Spinal cord (tissue), 10 donors: Measurements from ENCODE around the gene RAB11FIP5. TPM values are rescaled to one million over a fixed set of nuclear protein-coding genes. Genes with fewer than 3 reads are reported as not detected.

Experiments used
- DNase-seq, 6 donors: peaks; one replicate each; pipeline versions ENCODE4 v3.0.0 to v3.0.0-alpha.2; 2013 to 2015; ENCODE audit warnings: low spot score in 6 of 6, low read depth in 4 of 6
- H3K27ac ChIP-seq: one replicate; pipeline ENCODE4 v1.5.1; 2013; ENCODE audit warnings: low read depth, low read length, control low read depth
- H3K27me3 ChIP-seq: one replicate; pipeline ENCODE4 v1.6.1; 2013; ENCODE audit warnings: low read length; ENCODE audit not compliant: control insufficient read depth, insufficient read depth
- H3K36me3 ChIP-seq: one replicate; pipeline ENCODE4 v1.6.1; 2013; ENCODE audit warnings: low read length; ENCODE audit not compliant: control insufficient read depth, insufficient read depth
- H3K4me1 ChIP-seq: one replicate; pipeline ENCODE4 v1.6.1; 2013; ENCODE audit warnings: low read length; ENCODE audit not compliant: control insufficient read depth, insufficient read depth
- H3K4me3 ChIP-seq: one replicate; pipeline ENCODE4 v1.5.1; 2013; ENCODE audit warnings: low read depth, low read length, control low read depth
- H3K9me3 ChIP-seq: one replicate; pipeline ENCODE4 v1.6.1; 2013; ENCODE audit warnings: low read length; ENCODE audit not compliant: control insufficient read depth, insufficient read depth
- WGBS: methylation state at CpG from one replicate; pipeline ENCODE4 v1.1.5; 2013; ENCODE audit warnings: missing lambda C conversion rate; ENCODE audit not compliant: insufficient coverage; 5-methylcytosine and 5-hydroxymethylcytosine counted together
- polyA plus RNA-seq, 2 donors: library from polyadenylated mRNA; unstranded; fragments of 120-200 nt; gene quantifications; one replicate each; pipeline ENCODE4 v1.2.1, GENCODE V29; 2013; ENCODE audit not compliant: insufficient read length in 2 of 2
- total RNA-seq, 2 donors: library from RNA; depleted of rRNA in 1 of 2; stranded (reverse); fragments of 120-200 nt in 1 of 2; fragments of >200 nt in 1 of 2; gene quantifications; one replicate each; pipeline versions ENCODE4 v1.2.3 to v1.2.4, GENCODE V29; 2013 to 2014
- donor health status: healthy.

RAB11FIP5 gene
- total and polyA plus RNA-seq, 4 donors: 15.8 to 23.6 (median 18.8) TPM

DNA sequence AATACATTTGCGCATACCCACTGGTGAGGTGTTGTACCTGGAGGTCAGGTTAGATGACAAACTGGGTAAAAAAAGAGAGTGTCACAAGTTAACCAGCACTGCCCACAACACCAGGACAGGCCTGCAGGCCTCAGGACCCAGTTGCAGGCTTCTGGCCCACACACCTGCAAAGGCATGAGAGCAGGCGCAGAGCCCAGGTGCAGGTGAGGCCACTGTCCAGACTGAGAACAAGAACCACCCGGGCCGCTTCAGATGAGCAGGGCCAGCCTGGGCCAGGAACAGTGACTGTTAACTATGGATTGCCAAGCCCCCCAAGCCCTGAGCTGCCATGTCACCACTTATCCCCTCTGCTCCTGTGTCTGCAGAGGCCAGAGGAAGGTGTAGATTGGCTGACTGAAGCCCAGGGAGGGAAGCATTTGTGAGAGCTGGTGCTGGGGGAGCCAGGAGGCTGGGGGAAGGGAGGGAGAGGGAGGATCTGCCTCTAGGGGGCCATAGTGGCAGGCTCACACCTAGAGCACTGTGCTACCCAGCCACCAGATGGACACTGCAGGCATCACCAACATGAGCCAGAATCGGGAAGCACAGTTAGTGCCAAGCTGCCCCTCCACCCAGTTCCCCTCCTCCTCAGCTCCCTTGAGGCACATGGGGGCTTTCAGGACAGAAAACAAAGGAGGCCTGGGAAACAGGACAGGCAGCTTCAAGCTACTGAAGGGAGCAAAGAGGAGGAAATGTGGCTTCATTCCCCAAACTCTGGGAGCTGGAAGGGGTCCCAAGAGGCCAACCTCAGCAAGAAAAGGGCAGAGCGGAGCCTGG lies 76.6 kb downstream of the RAB11FIP5 start:
- Histone ChIP-seq H3K4me3 (no peak overlapping the region), H3K4me1 (peaks cover 21% of the 10 kb centered on the region), H3K9me3 (no peaks in the 10 kb centered on the region), H3K36me3 (peaks cover 22% of the 10 kb centered on the region), H3K27me3 (no peaks in the 10 kb centered on the region), H3K27ac (peak overlapping the region; percentile 3)
- DNase-seq: peak in 2 of 6 donors; percentile 33 to 81
- 71% methylated on average over 4 of the region's 6 CpGs for WGBS

- Histone ChIP-seq H3K4me3 (no peak overlapping the region), H3K36me3 (peaks cover 12% of the 10 kb centered on the region), H3K9me3 (no peaks in the 10 kb centered on the region), H3K27me3 (no peaks in the 10 kb centered on the region), H3K4me1 (peaks cover 21% of the 10 kb centered on the region), H3K27ac (no peak overlapping the region)
- DNase-seq: no peak
- WGBS: 71% methylated on average over 3 of the region's 7 CpGs
Observed at GRCh38 chr2:73034661-73035375, 77.9 kb downstream of the RAB11FIP5 start.

DNA sequence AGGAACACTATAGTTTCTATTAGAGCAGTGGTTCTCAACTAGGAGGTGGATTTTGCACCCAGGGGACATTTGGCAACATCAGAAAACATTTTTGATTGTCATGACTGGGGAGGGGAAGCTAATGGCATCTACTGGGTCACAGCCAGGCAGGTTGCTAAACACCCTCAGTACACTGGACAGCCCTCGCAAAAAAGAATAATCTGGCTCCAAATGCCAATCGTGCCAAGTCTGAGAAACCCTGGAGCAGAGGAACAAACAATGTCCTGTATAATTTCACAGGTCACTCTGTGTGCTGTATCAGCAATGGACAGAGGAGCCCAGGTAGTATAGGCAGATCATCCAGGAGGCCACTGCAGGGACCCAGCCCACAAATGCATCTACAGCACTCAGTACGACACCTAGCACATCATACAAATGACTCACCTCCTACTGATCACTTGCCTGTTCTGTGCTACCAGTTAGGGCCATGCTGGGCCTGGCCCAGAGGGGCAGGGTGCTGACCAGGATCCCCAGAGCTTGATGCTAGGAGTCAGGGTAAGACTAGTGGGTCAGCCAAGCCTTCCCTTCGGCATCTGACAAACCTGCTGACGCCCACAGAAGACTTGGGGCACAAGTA lies 78.9 kb downstream of the RAB11FIP5 start:
- H3K4me3 ChIP-seq: no peak overlapping the region
- H3K36me3 ChIP-seq: peaks cover 14% of the 10 kb centered on the region
- WGBS: 77% methylated on average over 4 of the region's 5 CpGs
- no peak for DNase-seq
- no peaks in the 10 kb centered on the region for H3K9me3 ChIP-seq
- no peaks in the 10 kb centered on the region for H3K27me3 ChIP-seq
- peaks cover 23% of the 10 kb centered on the region for H3K4me1 ChIP-seq
- no peak overlapping the region for H3K27ac ChIP-seq

DNA sequence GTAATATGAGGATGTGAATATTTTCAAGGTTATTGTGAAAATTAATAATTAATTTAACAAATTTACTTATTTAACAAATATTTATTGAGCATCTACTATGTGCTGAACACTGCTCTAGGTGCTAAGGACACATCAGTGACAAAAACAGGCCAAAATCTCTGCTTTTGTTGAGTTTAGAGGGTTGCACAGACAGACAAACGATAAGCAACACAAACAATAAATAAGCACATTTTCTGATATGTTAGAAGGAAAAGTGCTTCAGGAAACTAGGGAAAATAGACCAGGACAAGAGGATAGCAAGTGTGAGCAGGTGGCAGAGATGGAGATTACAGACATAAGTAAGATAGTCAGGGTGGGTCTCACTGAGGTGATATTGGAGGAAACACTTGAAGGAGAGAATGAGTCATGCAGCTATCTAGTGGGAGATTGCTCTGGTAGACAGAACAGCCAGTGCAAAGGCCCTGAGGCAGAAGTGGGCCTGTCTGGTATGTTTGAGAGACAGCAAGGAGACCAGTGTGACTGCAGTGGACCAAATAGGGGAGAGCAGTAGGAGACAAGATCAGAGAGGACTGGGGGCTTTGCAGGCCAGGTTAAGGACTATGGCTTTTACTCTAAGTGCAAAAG lies 79.5 kb downstream of the RAB11FIP5 start:
- WGBS: no CpG with 5 or more reads among the region's 1 CpG
- DNase-seq: no peak
- Histone ChIP-seq H3K27me3 (no peaks in the 10 kb centered on the region), H3K27ac (no peak overlapping the region), H3K9me3 (no peaks in the 10 kb centered on the region), H3K4me3 (no peak overlapping the region), H3K4me1 (peaks cover 25% of the 10 kb centered on the region), H3K36me3 (peaks cover 15% of the 10 kb centered on the region)

- H3K36me3 ChIP-seq: peaks cover 21% of the 10 kb centered on the region
- H3K27me3 ChIP-seq: no peaks in the 10 kb centered on the region
- 86% methylated on average over 3 of the region's 5 CpGs for WGBS
- DNase-seq: no peak
- no peaks in the 10 kb centered on the region for H3K9me3 ChIP-seq
- no peak overlapping the region for H3K27ac ChIP-seq
- peaks cover 25% of the 10 kb centered on the region for H3K4me1 ChIP-seq
- no peak overlapping the region for H3K4me3 ChIP-seq
Observed at GRCh38 chr2:73032702-73033097, 80.0 kb downstream of the RAB11FIP5 start.

GRCh38 chr2:73031725-73032701 lies 80.7 kb downstream of the RAB11FIP5 start:
- DNase-seq: no peak
- peaks cover 22% of the 10 kb centered on the region for H3K36me3 ChIP-seq
- WGBS: 84% methylated on average over 9 of the region's 10 CpGs
- H3K4me3 ChIP-seq: no peak overlapping the region
- H3K27me3 ChIP-seq: no peaks in the 10 kb centered on the region
- H3K27ac ChIP-seq: no peak overlapping the region
- peaks cover 23% of the 10 kb centered on the region for H3K4me1 ChIP-seq
- no peaks in the 10 kb centered on the region for H3K9me3 ChIP-seq

DNA sequence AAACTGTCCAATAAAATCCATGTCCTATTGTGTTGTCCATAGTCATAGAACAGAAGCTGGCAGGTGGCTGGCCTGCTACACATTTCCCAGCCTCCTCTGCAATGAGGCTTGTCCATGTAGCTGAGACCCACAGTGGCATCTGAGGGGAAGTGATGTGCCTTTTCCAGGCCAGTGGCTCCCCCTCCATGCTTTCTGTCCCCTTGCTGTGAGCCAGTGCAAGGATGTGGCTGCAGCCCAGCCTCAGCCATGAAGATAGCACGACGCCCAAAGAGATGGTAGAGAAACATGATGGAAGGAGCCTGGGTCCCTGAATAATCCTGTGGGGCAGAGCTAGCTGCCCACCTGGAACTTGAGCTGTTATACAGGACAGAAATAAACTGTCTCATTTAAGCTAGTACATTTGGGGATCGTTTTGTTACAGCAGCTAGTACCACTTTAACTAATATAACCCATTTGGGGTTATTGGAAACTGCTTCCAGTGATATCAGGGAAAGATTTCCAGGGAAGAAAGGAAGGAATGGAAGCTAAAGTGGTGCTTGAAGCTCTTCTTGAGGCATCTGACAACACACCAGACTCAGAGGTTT lies 81.6 kb downstream of the RAB11FIP5 start:
- no peaks in the 10 kb centered on the region for H3K27me3 ChIP-seq
- peaks cover 17% of the 10 kb centered on the region for H3K36me3 ChIP-seq
- H3K27ac ChIP-seq: no peak overlapping the region
- H3K4me3 ChIP-seq: no peak overlapping the region
- no peaks in the 10 kb centered on the region for H3K9me3 ChIP-seq
- WGBS: 100% methylated on average over 2 of the region's 3 CpGs
- DNase-seq: no peak
- peaks cover 15% of the 10 kb centered on the region for H3K4me1 ChIP-seq

DNA sequence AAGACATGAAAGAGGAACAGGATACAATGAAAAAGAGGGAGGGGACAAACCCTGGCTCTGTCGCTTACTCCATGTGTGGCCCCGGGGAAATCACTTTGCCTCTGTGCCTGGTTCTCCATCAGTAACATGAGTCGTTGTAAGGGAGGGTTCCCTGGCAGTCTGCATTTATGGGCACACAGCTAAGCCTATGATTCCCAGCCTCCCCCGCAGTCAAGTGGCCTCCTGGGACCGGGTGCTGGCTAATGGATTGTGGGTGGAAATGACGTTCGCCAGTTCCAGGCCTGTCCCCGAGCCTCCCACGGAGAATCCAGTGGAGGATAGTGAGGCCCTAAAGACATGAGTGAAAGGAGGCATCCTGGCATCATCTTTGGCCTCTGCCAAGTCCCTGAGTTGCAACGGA lies 83.9 kb downstream of the RAB11FIP5 start:
- Histone ChIP-seq H3K9me3 (no peaks in the 10 kb centered on the region), H3K27ac (no peak overlapping the region), H3K4me1 (peaks cover 3% of the 10 kb centered on the region), H3K36me3 (peaks cover 12% of the 10 kb centered on the region), H3K4me3 (no peak overlapping the region), H3K27me3 (no peaks in the 10 kb centered on the region)
- DNase-seq: peak in 1 of 6 donors; percentile 53
- WGBS: 66% methylated on average over 9 of the region's 10 CpGs
